Ascending aorta (tissue), 2 donors: ENCODE measurements around the gene INTS11. TPM values are rescaled to one million over a fixed set of nuclear protein-coding genes. Genes with fewer than 3 reads are reported as not detected.

ENCODE experiments used
- DNase-seq, 2 donors: peaks; one replicate each; pipeline ENCODE4 v3.0.0-alpha.2; 2019; ENCODE audit warnings: low spot score in 2 of 2
- H3K27ac ChIP-seq, 2 donors: fragments of 200-600 bp; sonication (generic); one replicate each; pipeline ENCODE4 v1.5.1; 2016 to 2017; ENCODE audit warnings: mild to moderate bottlenecking in 1 of 2
- H3K27me3 ChIP-seq: fragments of 200-600 bp; sonication (generic); one replicate; pipeline ENCODE4 v1.5.1; 2017
- H3K36me3 ChIP-seq, 2 donors: fragments of 200-600 bp; sonication (generic); one replicate each; pipeline ENCODE4 v1.5.1; 2016
- H3K4me1 ChIP-seq, 2 donors: fragments of 200-600 bp; sonication (generic); one replicate each; pipeline ENCODE4 v1.5.1; 2016 to 2017; ENCODE audit warnings: mild to moderate bottlenecking in 1 of 2
- H3K4me3 ChIP-seq, 2 donors: fragments of 200-600 bp; sonication (generic); one replicate each; pipeline ENCODE4 v1.5.1; 2016 to 2017; ENCODE audit warnings: mild to moderate bottlenecking in 1 of 2
- H3K9me3 ChIP-seq, 2 donors: fragments of 200-600 bp; sonication (generic); one replicate each; pipeline ENCODE4 v1.5.1; 2016
- intact Hi-C: fragments of 100-400 bp; cut with DNase I; formaldehyde crosslinking; loops from one replicate; pipeline ENCODE4 v1.15.1; 2023
- total RNA-seq: library from RNA; depleted of rRNA; stranded (reverse); fragments of >200 nt; gene quantifications from one replicate; pipeline ENCODE4 v1.1.0, GENCODE V29; 2016
- TF ChIP-seq, protein P1 (sequence below), 3 experiments: fragments of 200-600 bp in 2 of 3; fragments of 450-650 bp in 1 of 3; sonication (generic) in 2 of 3; IDR thresholded peaks; one replicate each; pipeline ENCODE4 v1.5.1; 2016 to 2019; ENCODE audit warnings: antibody characterized with exemption in 3 of 3, mild to moderate bottlenecking in 1 of 3, moderate library complexity in 1 of 3

The INTS11 gene
- total RNA-seq, 1 donor from 2014 or later, result 214 TPM

DNA sequence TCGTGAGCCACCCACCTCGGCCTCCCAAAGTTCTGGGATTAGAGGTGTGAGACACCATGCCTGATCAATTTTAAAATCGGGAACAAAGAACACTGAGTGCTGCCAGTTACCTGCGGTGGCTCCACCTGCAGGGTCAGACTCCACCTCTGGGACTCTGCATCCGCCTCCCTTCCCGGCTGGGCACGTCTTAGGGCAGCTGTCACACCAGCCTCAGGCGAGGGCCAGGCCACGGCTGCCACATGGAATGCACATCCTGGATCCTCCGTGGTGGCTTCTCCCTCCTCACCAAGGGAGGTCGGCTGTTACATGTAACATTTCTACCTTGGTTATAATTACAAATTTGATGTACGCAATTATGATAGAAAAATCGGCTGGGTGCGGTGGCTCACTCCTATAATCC is 39.8 kb upstream of the INTS11 start:
- no peaks in the 10 kb centered on the region for H3K27me3 ChIP-seq
- no peaks in the 10 kb centered on the region for H3K36me3 ChIP-seq
- intact Hi-C loops, result no loop called here
- no peak overlapping the region for H3K4me3 ChIP-seq
- H3K4me1 ChIP-seq, result peaks cover 15 to 28% of the 10 kb centered on the region in 2 donors
- H3K27ac ChIP-seq, result no peak overlapping the region
- no peak for DNase-seq
- TF ChIP-seq, protein P1, sequence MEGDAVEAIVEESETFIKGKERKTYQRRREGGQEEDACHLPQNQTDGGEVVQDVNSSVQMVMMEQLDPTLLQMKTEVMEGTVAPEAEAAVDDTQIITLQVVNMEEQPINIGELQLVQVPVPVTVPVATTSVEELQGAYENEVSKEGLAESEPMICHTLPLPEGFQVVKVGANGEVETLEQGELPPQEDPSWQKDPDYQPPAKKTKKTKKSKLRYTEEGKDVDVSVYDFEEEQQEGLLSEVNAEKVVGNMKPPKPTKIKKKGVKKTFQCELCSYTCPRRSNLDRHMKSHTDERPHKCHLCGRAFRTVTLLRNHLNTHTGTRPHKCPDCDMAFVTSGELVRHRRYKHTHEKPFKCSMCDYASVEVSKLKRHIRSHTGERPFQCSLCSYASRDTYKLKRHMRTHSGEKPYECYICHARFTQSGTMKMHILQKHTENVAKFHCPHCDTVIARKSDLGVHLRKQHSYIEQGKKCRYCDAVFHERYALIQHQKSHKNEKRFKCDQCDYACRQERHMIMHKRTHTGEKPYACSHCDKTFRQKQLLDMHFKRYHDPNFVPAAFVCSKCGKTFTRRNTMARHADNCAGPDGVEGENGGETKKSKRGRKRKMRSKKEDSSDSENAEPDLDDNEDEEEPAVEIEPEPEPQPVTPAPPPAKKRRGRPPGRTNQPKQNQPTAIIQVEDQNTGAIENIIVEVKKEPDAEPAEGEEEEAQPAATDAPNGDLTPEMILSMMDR (IDR thresholded peaks at IDR 0.05), result no peak
- H3K9me3 ChIP-seq, result no peaks in the 10 kb centered on the region

DNA sequence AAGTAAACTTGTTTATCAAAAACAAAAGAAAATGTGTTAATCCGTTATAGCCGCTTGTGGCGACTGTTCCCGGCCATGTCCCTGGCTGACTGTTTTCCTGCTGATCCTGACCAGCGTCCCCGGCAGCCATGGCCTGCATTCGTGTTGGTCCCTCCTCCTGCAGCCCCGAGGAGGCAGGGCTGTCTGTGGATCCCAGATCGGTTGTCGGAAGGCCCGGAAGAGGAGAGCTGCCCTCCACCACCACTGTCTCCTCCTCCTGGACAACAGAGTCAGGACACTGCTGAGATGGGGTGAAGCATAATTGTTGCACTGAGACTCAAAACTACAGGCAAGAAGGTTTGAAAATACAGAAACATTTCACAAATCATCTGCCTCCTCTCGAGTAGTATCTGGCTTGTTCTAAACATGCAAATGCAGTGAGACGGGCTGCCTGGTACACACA is 37.5 kb upstream of the INTS11 start:
- peak overlapping the region; percentile 75 to 90 for H3K27ac ChIP-seq
- no peaks in the 10 kb centered on the region for H3K27me3 ChIP-seq
- no peak overlapping the region for H3K4me3 ChIP-seq
- TF ChIP-seq, protein P1 (IDR thresholded peaks at IDR 0.05), result no peak
- intact Hi-C loops, result no loop called here
- H3K36me3 ChIP-seq, result no peaks in the 10 kb centered on the region
- H3K9me3 ChIP-seq, result no peaks in the 10 kb centered on the region
- no peak for DNase-seq
- peaks cover 19 to 38% of the 10 kb centered on the region in 2 donors for H3K4me1 ChIP-seq

DNA sequence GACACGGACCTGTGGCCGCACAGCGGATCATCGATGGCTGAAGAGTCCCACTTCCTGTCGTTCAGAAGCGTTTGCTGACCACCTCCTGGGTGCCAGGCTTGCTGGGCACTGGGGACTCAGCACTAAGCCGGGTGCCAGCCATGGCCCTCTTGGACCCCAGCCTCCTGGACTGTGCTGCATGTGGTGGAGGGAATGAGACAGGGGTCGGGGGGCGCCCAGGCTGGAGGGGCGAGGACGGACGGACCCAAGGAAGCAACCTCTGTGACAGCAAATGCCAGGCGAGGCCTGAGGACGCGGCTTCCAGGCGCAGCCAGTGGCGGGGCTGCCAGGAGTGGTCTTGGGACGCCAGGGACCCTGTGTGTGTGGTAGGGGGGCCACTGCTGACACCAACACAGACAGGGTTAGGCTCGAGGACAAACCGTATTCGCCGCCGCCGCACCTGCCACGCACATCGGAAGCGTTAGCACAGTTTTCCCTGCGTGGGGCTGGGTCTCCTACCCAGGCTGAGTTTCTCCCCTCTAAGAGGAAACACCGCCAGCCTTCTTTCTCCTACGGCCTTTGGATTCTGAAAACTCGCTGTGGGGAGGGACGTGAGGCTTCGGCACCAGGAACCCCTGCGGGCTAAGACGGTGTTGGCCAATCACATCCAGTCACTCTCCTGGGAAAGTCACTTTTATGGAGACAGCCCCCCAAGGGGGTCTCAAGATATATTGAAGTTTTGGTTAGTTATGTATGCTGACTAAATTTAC is 36.9 kb upstream of the INTS11 start:
- H3K4me3 ChIP-seq, result no peak overlapping the region
- no peaks in the 10 kb centered on the region for H3K27me3 ChIP-seq
- TF ChIP-seq, protein P1 (IDR thresholded peaks at IDR 0.05), result no peak
- no peaks in the 10 kb centered on the region for H3K9me3 ChIP-seq
- intact Hi-C loops, result no loop called here
- H3K27ac ChIP-seq, result peak overlapping the region; percentile 75 to 90
- H3K36me3 ChIP-seq, result no peaks in the 10 kb centered on the region
- DNase-seq, result no peak
- H3K4me1 ChIP-seq, result peaks cover 19 to 40% of the 10 kb centered on the region in 2 donors

GRCh38 chr1:1360506-1361169 is 36.2 kb upstream of the INTS11 start:
- TF ChIP-seq, protein P1 (IDR thresholded peaks at IDR 0.05), result no peak
- Histone ChIP-seq H3K9me3 (no peaks in the 10 kb centered on the region), H3K27ac (peak overlapping the region; percentile 90 to 92), H3K4me3 (no peak overlapping the region), H3K4me1 (peaks cover 19 to 48% of the 10 kb centered on the region in 2 donors), H3K27me3 (no peaks in the 10 kb centered on the region), H3K36me3 (no peaks in the 10 kb centered on the region)
- intact Hi-C loops, result no loop called here
- peak; percentile 50 to 92 for DNase-seq

GRCh38 chr1:1359664-1360468 is 35.4 kb upstream of the INTS11 start:
- intact Hi-C loops, result loop anchor here (2.0 kb wide), 1 partner anchor 15 kb away; the partner anchor contains the start of gene AURKAIP1
- Histone ChIP-seq H3K4me1 (peaks cover 27 to 55% of the 10 kb centered on the region in 2 donors), H3K27ac (peak overlapping the region; percentile 90 to 92), H3K27me3 (no peaks in the 10 kb centered on the region), H3K36me3 (peaks cover 0 to under 1% of the 10 kb centered on the region in 2 donors), H3K4me3 (peak overlapping the region in 1 of 2 donors; percentile 12), H3K9me3 (no peaks in the 10 kb centered on the region)
- TF ChIP-seq, protein P1 (IDR thresholded peaks at IDR 0.05), result no peak
- DNase-seq, result no peak
